GM21526 (cell line): ENCODE measurements around the gene FHDC1.
A peak's percentile ranks its signal among the peaks of the same experiment; 100 is the strongest.

ENCODE experiments used
- ATAC-seq: cut with Tn5 transposase; IDR thresholded peaks from one replicate; pipeline ENCODE4 v1.9.1; 2021; ENCODE audit warnings: moderate library complexity; ENCODE audit not compliant: unreplicated experiment, low FRiP score

Gene FHDC1

GRCh38 chr4:152936446-152937335 lies 568 bp downstream of the FHDC1 start:
- no peak for ATAC-seq

GRCh38 chr4:152937336-152938236 lies 1.5 kb downstream of the FHDC1 start:
- ATAC-seq: peak; percentile 46

- no peak for ATAC-seq
Measured at GRCh38 chr4:152938237-152938947, 2.3 kb downstream of the FHDC1 start.

- ATAC-seq: no peak
Measured at GRCh38 chr4:152939621-152940020, 3.5 kb downstream of the FHDC1 start.

- no peak for ATAC-seq
Measured at GRCh38 chr4:152940461-152940860, 4.3 kb downstream of the FHDC1 start.

GRCh38 chr4:152941411-152941810 lies 5.3 kb downstream of the FHDC1 start:
- ATAC-seq: no peak

GRCh38 chr4:152942346-152942745 lies 6.2 kb downstream of the FHDC1 start:
- ATAC-seq: no peak

GRCh38 chr4:152943672-152944071 lies 7.5 kb downstream of the FHDC1 start:
- ATAC-seq: no peak

GRCh38 chr4:152944666-152945320 lies 8.7 kb downstream of the FHDC1 start:
- ATAC-seq: no peak

GRCh38 chr4:152945639-152946038 lies 9.5 kb downstream of the FHDC1 start:
- ATAC-seq: no peak

- no peak for ATAC-seq
Measured at GRCh38 chr4:152946446-152946845, 10.3 kb downstream of the FHDC1 start.

GRCh38 chr4:152947311-152947710 lies 11.2 kb downstream of the FHDC1 start:
- no peak for ATAC-seq

GRCh38 chr4:152949930-152950329 lies 13.8 kb downstream of the FHDC1 start:
- ATAC-seq: no peak

GRCh38 chr4:152950402-152951274 lies 14.5 kb downstream of the FHDC1 start:
- ATAC-seq: no peak

- ATAC-seq: no peak
Measured at GRCh38 chr4:152951348-152951747, 15.2 kb downstream of the FHDC1 start.

GRCh38 chr4:152953514-152953913 lies 17.4 kb downstream of the FHDC1 start:
- no peak for ATAC-seq

GRCh38 chr4:152954741-152955140 lies 18.6 kb downstream of the FHDC1 start:
- no peak for ATAC-seq

GRCh38 chr4:152956147-152956546 lies 20.0 kb downstream of the FHDC1 start:
- ATAC-seq: no peak
